Skin of body (tissue), 2 donors: Measurements from ENCODE around the gene LHFPL3. TPM values are rescaled to one million over a fixed set of nuclear protein-coding genes. Genes with fewer than 3 reads are reported as not detected.
"Not testable (repeated sequence)": the region's sequence is repeated elsewhere in the genome, so short reads cannot be mapped to it uniquely, and the experiment has no call there.

Experiments
- DNase-seq: peaks from one replicate; lab custom pipeline; 2025; lab: John Stamatoyannopoulos, UW
- total RNA-seq: library from RNA; depleted of rRNA; stranded (reverse); fragments of >200 nt; gene quantifications from one replicate; pipeline ENCODE4 v1.2.3, GENCODE V29; 2014

Gene LHFPL3
- total RNA-seq, 1 donor from 2014 or later: 0.39 TPM

GRCh38 chr7:104584620-104585019 lies 256.2 kb downstream of the LHFPL3 start:
- DNase-seq: no peak

GRCh38 chr7:104595591-104595990 lies 267.2 kb downstream of the LHFPL3 start:
- DNase-seq: not testable (repeated sequence)

- DNase-seq: no peak
Observed at GRCh38 chr7:104603957-104604356, 275.6 kb downstream of the LHFPL3 start.

GRCh38 chr7:104604706-104605105 lies 276.3 kb downstream of the LHFPL3 start:
- no peak for DNase-seq

GRCh38 chr7:104621321-104621720 lies 292.9 kb downstream of the LHFPL3 start:
- DNase-seq: no peak

GRCh38 chr7:104625956-104626355 lies 297.6 kb downstream of the LHFPL3 start:
- no peak for DNase-seq

- no peak for DNase-seq
Observed at GRCh38 chr7:104627516-104627915, 299.1 kb downstream of the LHFPL3 start.

GRCh38 chr7:104628017-104628416 lies 299.6 kb downstream of the LHFPL3 start:
- DNase-seq: no peak

- no peak for DNase-seq
Observed at GRCh38 chr7:104629408-104629807, 301.0 kb downstream of the LHFPL3 start.

GRCh38 chr7:104640506-104640905 lies 312.1 kb downstream of the LHFPL3 start:
- no peak for DNase-seq

- DNase-seq: no peak
Observed at GRCh38 chr7:104642560-104642959, 314.2 kb downstream of the LHFPL3 start.

GRCh38 chr7:104643587-104644217 lies 315.3 kb downstream of the LHFPL3 start:
- DNase-seq: no peak

GRCh38 chr7:104650991-104651640 lies 322.7 kb downstream of the LHFPL3 start:
- DNase-seq: no peak

GRCh38 chr7:104652434-104652833 lies 324.0 kb downstream of the LHFPL3 start:
- DNase-seq: no peak

- DNase-seq: no peak
Observed at GRCh38 chr7:104652865-104653264, 324.5 kb downstream of the LHFPL3 start.

GRCh38 chr7:104653825-104654401 lies 325.5 kb downstream of the LHFPL3 start:
- no peak for DNase-seq

GRCh38 chr7:104655592-104655991 lies 327.2 kb downstream of the LHFPL3 start:
- DNase-seq: no peak

- DNase-seq: no peak
Observed at GRCh38 chr7:104656467-104656866, 328.1 kb downstream of the LHFPL3 start.

- DNase-seq: no peak
Observed at GRCh38 chr7:104657134-104657533, 328.7 kb downstream of the LHFPL3 start.

GRCh38 chr7:104661575-104661974 lies 333.2 kb downstream of the LHFPL3 start:
- no peak for DNase-seq

- no peak for DNase-seq
Observed at GRCh38 chr7:104664648-104665047, 336.2 kb downstream of the LHFPL3 start.

- DNase-seq: no peak
Observed at GRCh38 chr7:104677587-104677986, 349.2 kb downstream of the LHFPL3 start.

GRCh38 chr7:104679085-104679484 lies 350.7 kb downstream of the LHFPL3 start:
- DNase-seq: no peak
